A549 treated with dexamethasone at 1 μM for 4 hours (cell line): ENCODE results near the gene DAO. TPM values are rescaled to one million over a fixed set of nuclear protein-coding genes. Genes with fewer than 3 reads are reported as not detected.

Experiments
- total RNA-seq: library from RNA; stranded (reverse); fragments of 200-300 nt; extraction: Qiagen RNA extraction; gene quantifications from 5 replicates; pipeline ENCODE4 v1.2.3, GENCODE V29; 2022

Gene DAO
- not detected in 5 replicates for total RNA-seq

GRCh38 chr12:108879615-108880254 lies at the start of gene DAO:
DAO (plus strand) TSS chr12:108880092; CDS start chr12:108885007, 4,915 bp downstream.

Other genes starting within 250 kb of the DAO start
- 0.82 to 1.2 TPM (median 0.99 TPM) in 5 replicates for gene SELPLG, start 246.2 kb upstream of the DAO start, total RNA-seq
- gene CORO1C, start 148.6 kb upstream of the DAO start, total RNA-seq, result 151 to 193 TPM (median 177 TPM) in 5 replicates
- 11.9 to 28.6 TPM (median 24.1 TPM) in 5 replicates for gene SSH1, start 22.5 kb upstream of the DAO start, total RNA-seq
- not detected in 5 replicates for gene SVOP, start 141.0 kb downstream of the DAO start, total RNA-seq
- 6.9 to 10.7 TPM (median 9.8 TPM) in 5 replicates for gene USP30, start 172.5 kb downstream of the DAO start, total RNA-seq
- 47.8 to 54.7 TPM (median 50.2 TPM) in 5 replicates for gene ALKBH2, start 213.4 kb downstream of the DAO start, total RNA-seq
- gene UNG, start 217.5 kb downstream of the DAO start, total RNA-seq, result 90.2 to 96.5 TPM (median 93.2 TPM) in 5 replicates
- gene ACACB, start 236.5 kb downstream of the DAO start, total RNA-seq, result 11.0 to 18.0 TPM (median 15.5 TPM) in 5 replicates